Psoas muscle (tissue), 8 donors: ENCODE results near the gene LHX6. TPM values are rescaled to one million over a fixed set of nuclear protein-coding genes. Genes with fewer than 3 reads are reported as not detected.
A peak's percentile ranks its signal among the peaks of the same experiment; 100 is the strongest.

Source experiments
- ATAC-seq, 4 donors: fragments of 200-7000 bp; cut with Tn5 transposase; one replicate each; pipeline ENCODE4 v1.9.1; 2020; ENCODE audit warnings: moderate library complexity in 3 of 4, mild to moderate bottlenecking in 2 of 4
- DNase-seq, 2 donors: peaks; one replicate each; pipeline ENCODE4 v3.0.0-alpha.2; 2020
- H3K27ac ChIP-seq: fragments of 200-600 bp; one replicate; pipeline ENCODE4 v1.8.0; 2022
- H3K27me3 ChIP-seq, 3 donors: fragments of 200-600 bp in 1 of 3; one replicate each; pipeline versions ENCODE4 v1.6.1 to v1.8.0; 2013 to 2022; ENCODE audit warnings: low read length in 2 of 3, mild to moderate bottlenecking in 2 of 3, moderate library complexity in 1 of 3; ENCODE audit not compliant: insufficient read depth in 3 of 3
- H3K36me3 ChIP-seq, 2 donors: fragments of 200-600 bp in 1 of 2; one replicate each; pipeline versions ENCODE4 v1.6.1 to v1.8.0; 2013 to 2022; ENCODE audit warnings: low read depth in 1 of 2, mild to moderate bottlenecking in 1 of 2, moderate library complexity in 1 of 2; ENCODE audit not compliant: insufficient read depth in 1 of 2
- H3K4me1 ChIP-seq: fragments of 200-600 bp; one replicate; pipeline ENCODE4 v1.8.0; 2022
- H3K4me3 ChIP-seq: fragments of 200-600 bp; one replicate; pipeline ENCODE4 v1.8.0; 2022; ENCODE audit warnings: mild to moderate bottlenecking
- H3K9me3 ChIP-seq: fragments of 200-600 bp; one replicate; pipeline ENCODE4 v1.8.0; 2022
- CTCF ChIP-seq: fragments of 200-600 bp; IDR thresholded peaks from one replicate; pipeline ENCODE4 v1.8.0; 2022; ENCODE audit warnings: antibody characterized with exemption
- WGBS, 3 donors: extraction: QIAGEN DNeasy Blood & Tissue Kit; methylation state at CpG; one replicate each; pipeline versions ENCODE4 v1.1.6 to v1.1.7; 2013; 5-methylcytosine and 5-hydroxymethylcytosine counted together
- intact Hi-C, 2 donors: fragments of 100-400 bp; cut with DNase I; formaldehyde crosslinking; loops; one replicate each; pipeline versions ENCODE4 v1.11.0 to v1.14.2; 2022
- polyA plus RNA-seq, 3 donors: library from polyadenylated mRNA; stranded (reverse); fragments of 200-250 nt; gene quantifications; one replicate each; pipeline ENCODE4 v1.2.3, GENCODE V29; 2013
- total RNA-seq, 4 donors: library from RNA; stranded (reverse); fragmentation: NEBNext Ultra II Directional in 2 of 4; extraction: Animal tissue kit (Norgen Biotek cat#: 25700) in 2 of 4; gene quantifications; one replicate each; pipeline versions ENCODE4 v1.2.1 to v1.2.4, GENCODE V29; 2021 to 2023
- donor health status: healthy with polysubstance abuse.
- donor health status: DM: no; HTN: no; CAD: no; lungs with moderate emphysema.
- donor health status: Bipolar disorder and iron deficiency.
- donor health status: healthy.
- donor health status: DM: yes; HTN: yes; CAD: no.
- donor health status: DM: no; HTN: no; CAD: no.
- donor health status: DM: no; HTN: no; CAD: no.
- donor health status: DM: yes; HTN: yes; CAD: no.

The LHX6 gene
- total and polyA plus RNA-seq, 7 donors, result 1.00 to 6.0 (median 2.4) TPM

DNA sequence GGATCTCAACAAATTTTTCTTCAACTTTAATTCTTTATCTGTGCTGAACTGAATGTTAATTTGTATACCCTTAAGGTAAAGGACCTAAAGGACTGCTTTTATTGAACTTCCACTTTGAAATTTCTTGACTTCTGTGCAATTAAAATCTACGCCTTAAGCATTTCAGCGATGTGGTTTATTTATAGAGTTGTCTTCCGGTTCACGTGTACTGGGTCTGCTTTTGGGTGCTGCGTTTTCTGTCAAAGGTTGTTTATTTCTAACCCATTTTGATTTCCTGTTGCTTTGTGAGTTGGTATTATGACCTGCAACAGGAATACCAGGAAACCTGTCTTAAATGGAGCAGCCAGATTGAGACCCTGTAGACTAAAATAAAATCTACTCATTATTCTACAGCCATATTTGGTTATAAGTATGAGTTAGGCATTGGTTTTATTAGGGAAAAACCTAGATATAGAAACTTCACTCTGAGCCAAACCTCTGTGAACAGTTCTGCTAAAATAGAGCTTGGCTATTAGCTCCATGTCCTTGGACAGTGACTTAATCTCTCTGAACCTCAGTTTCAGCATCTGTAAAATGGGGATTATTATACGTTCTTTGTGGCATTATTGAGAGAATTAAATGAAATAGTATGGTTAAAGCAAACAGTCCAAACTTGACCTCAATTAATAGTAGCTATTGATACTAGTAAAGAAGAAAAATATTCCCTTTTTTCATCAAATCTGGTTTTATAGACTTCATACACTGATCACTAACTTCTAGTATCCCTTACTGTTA, 39.5 kb upstream of the LHX6 start:
- 68 to 80% (median 69%) methylated on average over 6 of the region's 6 CpGs for WGBS, 3 donors
- Histone ChIP-seq H3K4me1 (peaks cover 29% of the 10 kb centered on the region), H3K4me3 (no peak overlapping the region), H3K9me3 (no peaks in the 10 kb centered on the region), H3K36me3 (peaks cover 10 to 24% of the 10 kb centered on the region in 2 donors), H3K27me3 (no peaks in the 10 kb centered on the region), H3K27ac (no peak overlapping the region)
- DNase-seq, result no peak
- ATAC-seq, result no peak
- intact Hi-C loops, result no loop called here
- no peak for TF ChIP-seq CTCF

GRCh38 chr9:122265149-122265915, 36.6 kb upstream of the LHX6 start:
- ATAC-seq, result peak; percentile 39 to 59 (median 48)
- Histone ChIP-seq H3K4me3 (peak overlapping the region; percentile 73), H3K9me3 (no peaks in the 10 kb centered on the region), H3K36me3 (peaks cover 3 to 10% of the 10 kb centered on the region in 2 donors), H3K27ac (peak overlapping the region; percentile 93), H3K27me3 (no peaks in the 10 kb centered on the region), H3K4me1 (peaks cover 49% of the 10 kb centered on the region)
- no peak for DNase-seq
- WGBS, 3 donors, result 6 to 8% (median 7%) methylated on average over 17 of the region's 17 CpGs
- intact Hi-C loops, result loop anchor here in 1 of 2 donors (1.0 kb wide), 1 partner anchor 106 kb away; the partner anchor contains the start of genes MORN5 and NDUFA8
- TF ChIP-seq CTCF, result peak; percentile 6

DNA sequence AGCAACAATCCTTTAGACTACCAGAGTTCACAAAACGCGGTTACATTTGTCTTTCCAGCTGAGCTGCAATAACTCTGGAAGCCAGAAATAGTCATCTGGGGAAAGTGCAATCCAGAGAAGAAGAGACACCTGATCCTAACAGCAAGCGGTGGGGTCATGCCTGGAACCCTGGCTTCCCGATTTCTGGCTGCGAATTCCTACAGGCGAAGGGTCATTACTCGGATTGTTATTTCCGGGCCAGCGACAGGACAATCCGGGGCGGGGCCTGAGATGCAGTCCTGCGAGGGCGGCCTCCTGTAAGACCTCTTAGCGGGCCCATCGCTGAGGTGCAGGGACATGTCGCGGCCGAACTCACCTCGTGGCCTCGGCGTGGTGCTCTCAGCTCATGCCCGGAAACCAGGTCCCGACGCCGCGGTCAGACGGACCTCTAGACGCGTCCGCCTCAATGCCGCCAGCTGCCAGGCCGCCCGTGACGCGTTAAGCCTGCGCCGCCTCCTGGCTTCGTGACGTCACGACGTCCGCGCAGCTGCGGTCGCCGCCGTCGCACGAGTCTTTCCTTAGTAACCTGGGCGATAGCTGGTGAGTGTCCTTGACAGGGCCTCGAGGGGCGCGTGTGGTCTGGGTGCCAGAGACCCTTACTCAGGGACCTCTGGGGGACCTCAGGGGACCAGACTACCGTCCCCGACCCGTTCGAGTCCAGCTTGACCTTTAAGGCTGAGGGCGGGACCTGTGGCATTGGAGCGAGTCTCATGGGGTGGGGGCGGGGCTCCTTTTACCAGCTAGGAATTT, 35.8 kb upstream of the LHX6 start, which contains the start of the genes MRRF and RBM18:
MRRF (plus strand) TSS at position 523 of the 789 bp plus-strand sequence. CDS start 6,010 bp downstream, outside the sequence.
RBM18 (minus strand) TSS at position 481 of the 789 bp plus-strand sequence. CDS start 3,348 bp downstream, outside the sequence.
- H3K4me3 ChIP-seq, result peak within 1 kb of the TSS; percentile 73
- no peak for TF ChIP-seq CTCF
- ATAC-seq (peak; percentile 89 to 93 (median 90)), DNase-seq (peak; percentile 92 to 95)
- no peaks in the 10 kb centered on the region for H3K27me3 ChIP-seq
- 0% methylated on average over 60 of the region's 60 CpGs for WGBS, 3 donors
- no peaks in the 10 kb centered on the region for H3K9me3 ChIP-seq
- H3K27ac ChIP-seq, result peak within 1 kb of the TSS; percentile 93
- peaks cover 3 to 18% of the 10 kb centered on the region in 2 donors for H3K36me3 ChIP-seq
- H3K4me1 ChIP-seq, result peaks cover 49% of the 10 kb centered on the region
- intact Hi-C loops, result loop anchor here in 1 of 2 donors (1.0 kb wide), 1 partner anchor 105 kb away; the partner anchor contains the start of genes MORN5 and NDUFA8

DNA sequence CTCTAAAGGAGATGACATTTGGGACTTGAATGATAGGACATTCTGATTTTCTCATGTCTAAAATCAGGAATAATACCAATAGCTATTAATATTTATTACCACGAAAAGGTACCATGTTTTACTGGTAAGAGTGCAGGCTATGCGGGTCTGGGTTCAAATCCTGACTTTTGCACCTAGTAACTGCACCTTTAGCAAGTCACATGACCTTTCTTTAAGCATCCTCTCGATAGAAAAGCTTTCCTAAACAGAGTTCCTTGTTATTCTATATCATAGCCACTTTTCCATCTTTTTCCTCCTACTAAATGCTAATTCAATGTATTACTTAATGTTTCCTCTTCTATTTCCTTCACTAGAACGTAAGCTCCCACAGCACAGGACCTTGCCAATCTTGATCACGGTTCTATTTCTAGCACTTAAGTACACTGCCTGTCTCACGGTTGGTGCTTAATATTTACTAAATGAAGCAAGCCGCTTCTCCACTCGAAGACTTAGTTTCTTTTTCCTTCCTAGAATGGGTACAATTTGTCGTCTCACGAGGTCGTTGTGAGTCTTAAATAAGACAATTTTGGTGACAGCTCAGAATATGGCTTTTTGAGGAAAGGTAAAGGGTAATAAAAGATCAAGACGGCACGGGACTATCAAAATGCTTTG, 35.1 kb upstream of the LHX6 start:
- no peak for DNase-seq
- no peaks in the 10 kb centered on the region for H3K9me3 ChIP-seq
- peak; percentile 48 to 78 (median 68) for ATAC-seq
- TF ChIP-seq CTCF, result no peak
- H3K4me3 ChIP-seq, result peak overlapping the region; percentile 73
- H3K4me1 ChIP-seq, result peaks cover 49% of the 10 kb centered on the region
- H3K27ac ChIP-seq, result peak overlapping the region; percentile 93
- intact Hi-C loops, result no loop called here
- peaks cover 3 to 25% of the 10 kb centered on the region in 2 donors for H3K36me3 ChIP-seq
- no peaks in the 10 kb centered on the region for H3K27me3 ChIP-seq
- WGBS, 3 donors, result 10 to 11% (median 10%) methylated on average over 13 of the region's 13 CpGs
